MCF 10A (cell line): ENCODE data around the gene TANC1. TPM values are rescaled to one million over a fixed set of nuclear protein-coding genes. Genes with fewer than 3 reads are reported as not detected.

Experiments
- BruUV-seq: library from RNA; stranded (reverse); fragments of 400-500 nt; replicated peaks from 2 replicates; lab custom pipeline; 2021; lab: Mats Ljungman, UMichigan
- CTCF ChIA-PET: fragments of 300-600 bp; sonication (Branson Sonifier 250); formaldehyde crosslinking; extraction: SDS; loops from one replicate; lab custom pipeline; 2021; ENCODE audit warnings: antibody characterized with exemption, inconsistent platforms; lab: Yijun Ruan, JAX
- POLR2A ChIA-PET: fragments of 300-600, 350-650 bp; sonication (Branson Sonifier 250); formaldehyde crosslinking; extraction: SDS; loops from one replicate; lab custom pipeline; 2020; ENCODE audit warnings: antibody characterized with exemption, inconsistent platforms; lab: Yijun Ruan, JAX
- DNase-seq: peaks from one replicate; pipeline ENCODE4 v3.0.0-alpha.2; 2018; ENCODE audit not compliant: unreplicated experiment
- H3K27ac Mint-ChIP-seq: one replicate; pipeline ENCODE4 v1.8.0; 2022; ENCODE audit warnings: mild to moderate bottlenecking, low read depth, mixed read lengths; ENCODE audit not compliant: unreplicated experiment
- H3K27me3 Mint-ChIP-seq: one replicate; pipeline ENCODE4 v1.8.0; 2022; ENCODE audit warnings: mixed read lengths; ENCODE audit not compliant: insufficient read depth, unreplicated experiment
- H3K36me3 Mint-ChIP-seq: one replicate; pipeline ENCODE4 v1.8.0; 2022; ENCODE audit warnings: mild to moderate bottlenecking, moderate library complexity, mixed read lengths; ENCODE audit not compliant: insufficient read depth, unreplicated experiment
- H3K4me1 Mint-ChIP-seq: one replicate; pipeline ENCODE4 v1.8.0; 2022; ENCODE audit warnings: mixed read lengths; ENCODE audit not compliant: insufficient read depth, unreplicated experiment
- H3K4me3 Mint-ChIP-seq: one replicate; pipeline ENCODE4 v1.8.0; 2022; ENCODE audit warnings: mild to moderate bottlenecking, moderate library complexity, mixed read lengths; ENCODE audit not compliant: unreplicated experiment
- H3K9me3 Mint-ChIP-seq: one replicate; pipeline ENCODE4 v1.8.0; 2022; ENCODE audit warnings: mixed read lengths; ENCODE audit not compliant: unreplicated experiment
- CTCF ChIP-seq: fragments of 200-600 bp; IDR thresholded peaks from one replicate; pipeline ENCODE4 v1.8.0; 2022; ENCODE audit warnings: antibody characterized with exemption, mild to moderate bottlenecking; ENCODE audit not compliant: unreplicated experiment
- intact Hi-C: fragments of 100-400 bp; cut with micrococcal nuclease; formaldehyde crosslinking; loops from 2 replicates; pipeline ENCODE4 v1.14.1; 2022
- total RNA-seq: library from RNA; stranded (reverse); gene quantifications from 2 replicates; pipeline ENCODE4 v1.2.3, GENCODE V29; 2022

TANC1 gene
- total RNA-seq, 1 experiment from 2014 or later, result 35.3 TPM

DNA sequence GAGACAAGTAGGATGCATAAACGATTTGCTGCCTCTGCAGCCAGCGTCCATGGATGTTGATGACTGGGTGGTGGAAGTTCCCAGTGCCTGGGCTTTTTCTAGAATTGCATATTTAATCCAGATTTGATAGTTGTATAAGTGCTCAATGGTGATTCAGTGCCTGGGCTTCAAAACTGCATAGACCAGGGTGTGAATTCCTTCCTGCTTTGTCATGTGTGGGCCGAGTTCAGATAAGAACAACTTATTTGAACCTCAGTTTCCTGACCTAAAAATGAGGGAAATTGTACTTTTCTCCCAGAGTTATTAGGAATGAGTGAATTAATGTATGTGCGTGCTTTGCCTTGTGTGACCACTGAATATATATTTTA lies 163.5 kb downstream of the TANC1 start:
- Mint-ChIP-seq H3K27ac (peak overlapping the region; percentile 82), H3K27me3 (no peaks in the 10 kb centered on the region), H3K4me3 (no peak overlapping the region), H3K4me1 (peaks cover 33% of the 10 kb centered on the region), H3K36me3 (peaks cover 25% of the 10 kb centered on the region), H3K9me3 (no peaks in the 10 kb centered on the region)
- peak; percentile 63 for DNase-seq
- ChIA-PET POLR2A (no interaction called here), CTCF (interaction anchor here (0.6 to 3.2 kb wide), 2 partner anchors 12 to 109 kb away, joined by 3 to 17 read pairs; no protein-coding TSS in a partner anchor)
- BruUV-seq, result no TSS peak
- intact Hi-C loops, result no loop called here
- no peak for TF ChIP-seq CTCF

- BruUV-seq, result no TSS peak
- DNase-seq, result no peak
- Mint-ChIP-seq H3K9me3 (no peaks in the 10 kb centered on the region), H3K27ac (no peak overlapping the region), H3K4me3 (no peak overlapping the region), H3K4me1 (peaks cover 49% of the 10 kb centered on the region), H3K27me3 (no peaks in the 10 kb centered on the region), H3K36me3 (peaks cover 22% of the 10 kb centered on the region)
- TF ChIP-seq CTCF, result no peak
- intact Hi-C loops, result no loop called here
- ChIA-PET POLR2A (interaction anchor here (1.3 kb wide), 1 partner anchor 10 kb away, joined by 4 read pairs; no protein-coding TSS in a partner anchor), CTCF (interaction anchor here (0.5 to 2.0 kb wide), 5 partner anchors 9 to 237 kb away, joined by 3 to 15 read pairs (median 4); no protein-coding TSS in a partner anchor)
These were observed 165.4 kb downstream of the TANC1 start for GRCh38 chr2:159133797-159134196.

GRCh38 chr2:159134979-159135378 lies 166.5 kb downstream of the TANC1 start:
- Mint-ChIP-seq H3K27ac (no peak overlapping the region), H3K4me3 (no peak overlapping the region), H3K9me3 (no peaks in the 10 kb centered on the region), H3K4me1 (peaks cover 54% of the 10 kb centered on the region), H3K27me3 (no peaks in the 10 kb centered on the region), H3K36me3 (peaks cover 15% of the 10 kb centered on the region)
- CTCF ChIA-PET, result interaction anchor here (0.7 to 0.9 kb wide), 2 partner anchors 16 to 17 kb away, joined by 4 read pairs; no protein-coding TSS in a partner anchor
- no peak for TF ChIP-seq CTCF
- BruUV-seq, result no TSS peak
- DNase-seq, result no peak
- intact Hi-C loops, result no loop called here
- POLR2A ChIA-PET, result no interaction called here

DNA sequence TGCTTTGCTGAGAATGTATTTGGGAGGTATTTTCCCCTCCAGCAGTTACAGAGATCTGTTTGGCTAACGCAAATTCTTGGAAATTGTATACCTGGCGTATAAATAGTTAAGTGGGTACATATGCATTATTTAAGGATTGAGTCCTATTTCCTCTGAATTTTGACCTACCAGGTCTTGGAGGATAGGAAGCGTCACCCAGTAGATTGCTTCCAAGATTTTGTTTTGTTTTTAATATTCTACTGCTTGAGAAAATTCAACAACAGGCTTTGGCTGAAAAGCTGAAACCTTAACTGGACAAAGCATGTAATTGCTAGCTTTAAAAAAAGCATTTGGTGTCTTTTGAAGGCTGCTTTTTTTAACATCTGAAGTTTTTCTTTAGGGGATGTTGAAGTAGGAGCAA lies 168.0 kb downstream of the TANC1 start:
- H3K36me3 Mint-ChIP-seq, result peaks cover 15% of the 10 kb centered on the region
- no peak for TF ChIP-seq CTCF
- H3K4me3 Mint-ChIP-seq, result no peak overlapping the region
- no peaks in the 10 kb centered on the region for H3K9me3 Mint-ChIP-seq
- H3K27ac Mint-ChIP-seq, result no peak overlapping the region
- ChIA-PET CTCF (interaction anchor here (0.6 to 2.3 kb wide), 4 partner anchors 18 to 215 kb away, joined by 3 to 9 read pairs (median 3); no protein-coding TSS in a partner anchor), POLR2A (no interaction called here)
- no peak for DNase-seq
- intact Hi-C loops, result no loop called here
- BruUV-seq, result no TSS peak
- H3K4me1 Mint-ChIP-seq, result peaks cover 56% of the 10 kb centered on the region
- H3K27me3 Mint-ChIP-seq, result no peaks in the 10 kb centered on the region
